RWPE2 (cell line): ENCODE results near the gene SHC2.
"Not testable (repeated sequence)": the region's sequence is repeated elsewhere in the genome, so short reads cannot be mapped to it uniquely, and the experiment has no call there.

Source experiments
- ATAC-seq: fragments of 200-7000 bp; cut with Tn5 transposase; 3 replicates; pipeline ENCODE4 v1.9.1; 2021; ENCODE audit warnings: low read depth
- DNase-seq: peaks from one replicate; pipeline ENCODE4 v3.0.0-alpha.2; 2020; ENCODE audit warnings: low spot score
- H3K27ac ChIP-seq: fragments of 450-650 bp; 2 replicates; pipeline ENCODE4 v1.5.1; 2017; ENCODE audit warnings: mild to moderate bottlenecking; ENCODE audit not compliant: poor library complexity, severe bottlenecking
- H3K27me3 ChIP-seq: fragments of 250-450 bp; sonication (Bioruptor Pico); 2 replicates; pipeline ENCODE4 v1.5.1; 2021; ENCODE audit warnings: mild to moderate bottlenecking, moderate library complexity; ENCODE audit not compliant: insufficient read depth, poor library complexity, severe bottlenecking
- H3K36me3 ChIP-seq: fragments of 250-450 bp; sonication (Bioruptor Pico); 2 replicates; pipeline ENCODE4 v1.5.1; 2020; ENCODE audit warnings: low read depth, mild to moderate bottlenecking, moderate library complexity
- H3K4me1 ChIP-seq: fragments of 250-450 bp; sonication (Bioruptor Pico); 2 replicates; pipeline ENCODE4 v1.5.1; 2021; ENCODE audit warnings: mild to moderate bottlenecking, moderate library complexity; ENCODE audit not compliant: insufficient read depth, poor library complexity, severe bottlenecking
- H3K4me3 ChIP-seq: fragments of 250-450 bp; sonication (Bioruptor Pico); 2 replicates; pipeline ENCODE4 v1.5.1; 2021; ENCODE audit warnings: mild to moderate bottlenecking, moderate library complexity; ENCODE audit not compliant: severe bottlenecking
- H3K9me3 ChIP-seq: fragments of 250-450 bp; sonication (Bioruptor Pico); 2 replicates; pipeline ENCODE4 v1.5.1; 2021; ENCODE audit warnings: mild to moderate bottlenecking, moderate library complexity; ENCODE audit not compliant: severe bottlenecking
- CTCF ChIP-seq: fragments of 450-650 bp; IDR thresholded peaks from one replicate; pipeline ENCODE4 v1.5.1; 2017; ENCODE audit warnings: mild to moderate bottlenecking, moderate library complexity; ENCODE audit not compliant: poor library complexity, severe bottlenecking

Gene SHC2

GRCh38 chr19:412356-413355 is 48.2 kb downstream of the SHC2 start:
- no peaks in the 10 kb centered on the region for H3K36me3 ChIP-seq
- H3K4me3 ChIP-seq: no peak overlapping the region
- DNase-seq (no peak), ATAC-seq (peak; percentile 40; the same call in 2 of the 3 replicates)
- H3K27me3 ChIP-seq: peaks cover 13% of the 10 kb centered on the region
- H3K9me3 ChIP-seq: no peaks in the 10 kb centered on the region
- H3K27ac ChIP-seq: no peak overlapping the region
- TF ChIP-seq CTCF: no peak
- H3K4me1 ChIP-seq: no peaks in the 10 kb centered on the region

GRCh38 chr19:411723-412355 is 49.0 kb downstream of the SHC2 start:
- ATAC-seq: no peak
- no peak for TF ChIP-seq CTCF
- no peaks in the 10 kb centered on the region for H3K4me1 ChIP-seq

GRCh38 chr19:411121-411722 is 49.6 kb downstream of the SHC2 start:
- H3K4me3 ChIP-seq, H3K27ac ChIP-seq, H3K9me3 ChIP-seq, H3K4me1 ChIP-seq, DNase-seq, H3K36me3 ChIP-seq, ATAC-seq: not testable (repeated sequence)
- peaks cover 13% of the 10 kb centered on the region for H3K27me3 ChIP-seq

More at GRCh38 chr19:411723-412355, 49.0 kb downstream of the SHC2 start:
- H3K4me3 ChIP-seq: no peak overlapping the region
- DNase-seq: no peak
- H3K36me3 ChIP-seq: no peaks in the 10 kb centered on the region
- no peak overlapping the region for H3K27ac ChIP-seq
- H3K9me3 ChIP-seq: no peaks in the 10 kb centered on the region
- peaks cover 13% of the 10 kb centered on the region for H3K27me3 ChIP-seq

- Histone ChIP-seq H3K4me3 (no peak overlapping the region), H3K36me3 (no peaks in the 10 kb centered on the region)
- DNase-seq: peak; percentile 47
Measured at GRCh38 chr19:410243-410781, 50.5 kb downstream of the SHC2 start.

More at GRCh38 chr19:410243-410781, 50.5 kb downstream of the SHC2 start:
- no peak for TF ChIP-seq CTCF
- peaks cover 13% of the 10 kb centered on the region for H3K27me3 ChIP-seq
- no peak overlapping the region for H3K27ac ChIP-seq
- no peak for ATAC-seq
- no peaks in the 10 kb centered on the region for H3K9me3 ChIP-seq
- no peaks in the 10 kb centered on the region for H3K4me1 ChIP-seq
